H9 (cell line): ENCODE results near the gene CORO2B. TPM values are rescaled to one million over a fixed set of nuclear protein-coding genes. Genes with fewer than 3 reads are reported as not detected.

ENCODE experiments used
- DNase-seq: peaks from one replicate; pipeline ENCODE4 v3.0.0-alpha.2; 2017
- H2AFZ ChIP-seq: one replicate; pipeline ENCODE4 v1.6.1; 2013; ENCODE audit warnings: mild to moderate bottlenecking, low read length, control low read depth, moderate library complexity
- H2AK5ac ChIP-seq: 2 replicates; pipeline ENCODE4 v1.6.1; 2013; ENCODE audit warnings: low read length, control low read depth, mixed read lengths; ENCODE audit not compliant: insufficient read length
- H2BK120ac ChIP-seq: one replicate; pipeline ENCODE4 v1.6.1; 2013; ENCODE audit warnings: low read depth, mild to moderate bottlenecking, low read length, control low read depth, inconsistent platforms; ENCODE audit not compliant: poor library complexity, severe bottlenecking
- H2BK12ac ChIP-seq: 2 replicates; pipeline ENCODE4 v1.6.1; 2013; ENCODE audit warnings: low read length, control low read depth, mixed read lengths, low read depth; ENCODE audit not compliant: insufficient read length
- H2BK15ac ChIP-seq: 2 replicates; pipeline ENCODE4 v1.6.1; 2013; ENCODE audit warnings: low read depth, low read length, control low read depth
- H2BK20ac ChIP-seq: one replicate; pipeline ENCODE4 v1.6.1; 2013; ENCODE audit warnings: low read depth, mild to moderate bottlenecking, low read length, control low read depth, inconsistent platforms; ENCODE audit not compliant: poor library complexity, severe bottlenecking
- H2BK5ac ChIP-seq: 2 replicates; pipeline ENCODE4 v1.6.1; 2013; ENCODE audit warnings: low read length, control low read depth, mixed read lengths; ENCODE audit not compliant: insufficient read length
- H3K14ac ChIP-seq: 2 replicates; pipeline ENCODE4 v1.6.1; 2013; ENCODE audit warnings: low read length, control low read depth; ENCODE audit not compliant: insufficient read depth
- H3K18ac ChIP-seq: 2 replicates; pipeline ENCODE4 v1.6.1; 2013; ENCODE audit warnings: low read depth, mild to moderate bottlenecking, mixed read lengths, low read length, control low read depth; ENCODE audit not compliant: insufficient read length
- H3K23ac ChIP-seq: 2 replicates; pipeline ENCODE4 v1.6.1; 2013; ENCODE audit warnings: low read length, control low read depth, mixed read lengths, low read depth; ENCODE audit not compliant: insufficient read length
- H3K23me2 ChIP-seq: 2 replicates; pipeline ENCODE4 v1.6.1; 2013; ENCODE audit warnings: low read depth, mild to moderate bottlenecking, mixed read lengths, low read length, control low read depth; ENCODE audit not compliant: insufficient read length, poor library complexity, severe bottlenecking
- H3K27ac ChIP-seq: 2 replicates; pipeline ENCODE4 v1.5.1; 2013; ENCODE audit warnings: low read length, control low read depth, mixed read lengths, low read depth; ENCODE audit not compliant: insufficient read length
- H3K27me3 ChIP-seq: 2 replicates; pipeline ENCODE4 v1.6.1; 2013; ENCODE audit warnings: low read length, control low read depth, inconsistent platforms; ENCODE audit not compliant: insufficient read depth
- H3K4ac ChIP-seq: 2 replicates; pipeline ENCODE4 v1.6.1; 2013; ENCODE audit warnings: low read depth, mild to moderate bottlenecking, control low read depth, inconsistent platforms, low read length, moderate library complexity
- H3K4me1 ChIP-seq: 2 replicates; pipeline ENCODE4 v1.6.1; 2013; ENCODE audit warnings: low read length, control low read depth, inconsistent platforms; ENCODE audit not compliant: insufficient read depth
- H3K4me2 ChIP-seq: 2 replicates; pipeline ENCODE4 v1.6.1; 2013; ENCODE audit warnings: low read length, control low read depth, mixed read lengths; ENCODE audit not compliant: insufficient read length, insufficient read depth
- H3K56ac ChIP-seq: 2 replicates; pipeline ENCODE4 v1.6.1; 2013; ENCODE audit warnings: low read depth, mild to moderate bottlenecking, mixed read lengths, low read length, control low read depth; ENCODE audit not compliant: insufficient read length
- H3K79me1 ChIP-seq: 2 replicates; pipeline ENCODE4 v1.6.1; 2013; ENCODE audit warnings: low read depth, mild to moderate bottlenecking, moderate library complexity, low read length, control low read depth, inconsistent platforms; ENCODE audit not compliant: insufficient read depth, poor library complexity, severe bottlenecking
- H3K79me2 ChIP-seq: 2 replicates; pipeline ENCODE4 v1.6.1; 2013; ENCODE audit warnings: low read length, control low read depth, inconsistent platforms; ENCODE audit not compliant: insufficient read depth
- H3K9ac ChIP-seq: 2 replicates; pipeline ENCODE4 v1.6.1; 2013; ENCODE audit warnings: low read length, control low read depth, mixed read lengths; ENCODE audit not compliant: insufficient read length; ENCODE audit errors: extremely low read depth
- H3K9me3 ChIP-seq: one replicate; pipeline ENCODE4 v1.6.1; 2013; ENCODE audit warnings: low read depth, low read length, inconsistent platforms; ENCODE audit not compliant: control insufficient read depth
- H3T11ph ChIP-seq: one replicate; pipeline ENCODE4 v1.6.1; 2013; ENCODE audit warnings: mild to moderate bottlenecking, low read length, control low read depth, inconsistent platforms
- H4K20me1 ChIP-seq: one replicate; pipeline ENCODE4 v1.6.1; 2013; ENCODE audit not compliant: control insufficient read depth, insufficient read length, insufficient read depth
- H4K5ac ChIP-seq: 2 replicates; pipeline ENCODE4 v1.6.1; 2013; ENCODE audit warnings: low read depth, mild to moderate bottlenecking, mixed read lengths, low read length, control low read depth; ENCODE audit not compliant: insufficient read length
- H4K8ac ChIP-seq: replicated peaks from 2 replicates; pipeline ENCODE4 v1.6.1; 2013; ENCODE audit warnings: low read length, control low read depth, mixed read lengths, low read depth; ENCODE audit not compliant: insufficient read length
- H4K91ac ChIP-seq: 2 replicates; pipeline ENCODE4 v1.6.1; 2013; ENCODE audit warnings: low read depth, mild to moderate bottlenecking, moderate library complexity, mixed read lengths, low read length, control low read depth; ENCODE audit not compliant: insufficient read length
- H3K27ac Mint-ChIP-seq, 3 experiments: 2 replicates in 2 of 3; 3 replicates in 1 of 3; pipeline ENCODE4 v1.8.0; 2020 to 2021; ENCODE audit warnings: mixed read lengths in 3 of 3, mild to moderate bottlenecking in 1 of 3, moderate library complexity in 1 of 3
- H3K27me3 Mint-ChIP-seq: 2 replicates; pipeline ENCODE4 v1.8.0; 2021; ENCODE audit warnings: low read depth, mild to moderate bottlenecking, moderate library complexity, mixed read lengths
- H3K36me3 Mint-ChIP-seq, 3 experiments: 2 replicates in 2 of 3; 3 replicates in 1 of 3; pipeline ENCODE4 v1.8.0; 2020 to 2021; ENCODE audit warnings: low read depth in 3 of 3, mixed read lengths in 3 of 3; ENCODE audit not compliant: insufficient read depth in 1 of 3
- H3K4me1 Mint-ChIP-seq, 2 experiments: 2 replicates each; pipeline ENCODE4 v1.8.0; 2020; ENCODE audit warnings: mixed read lengths in 2 of 2
- H3K4me3 Mint-ChIP-seq, 2 experiments: 2 replicates in 1 of 2; 3 replicates in 1 of 2; pipeline ENCODE4 v1.8.0; 2020 to 2021; ENCODE audit warnings: mild to moderate bottlenecking in 2 of 2, mixed read lengths in 2 of 2, moderate library complexity in 1 of 2
- H3K9me3 Mint-ChIP-seq, 2 experiments: 2 replicates in 1 of 2; 3 replicates in 1 of 2; pipeline ENCODE4 v1.8.0; 2020; ENCODE audit warnings: mild to moderate bottlenecking in 2 of 2, mixed read lengths in 2 of 2, moderate library complexity in 1 of 2
- WGBS: extraction: QIAGEN DNeasy Blood & Tissue Kit; methylation state at CpG from one replicate; pipeline ENCODE4 v1.1.7; 2013; ENCODE audit warnings: missing lambda C conversion rate, low lambda C conversion rate, mixed read lengths; ENCODE audit not compliant: insufficient read length; ENCODE audit errors: extremely low coverage; 5-methylcytosine and 5-hydroxymethylcytosine counted together
- total RNA-seq: library from RNA; stranded (reverse); gene quantifications from 2 replicates; pipeline ENCODE4 v1.2.1, GENCODE V29; 2021
- TF ChIP-seq, protein P1 (sequence below): fragments of 200-600 bp; sonication (generic); conservative IDR thresholded peaks from 3 replicates; pipeline ENCODE4 v1.8.0; 2021; ENCODE audit warnings: antibody characterized with exemption, mild to moderate bottlenecking

Gene CORO2B
- total RNA-seq, 1 experiment from 2014 or later = 3.1 TPM

DNA sequence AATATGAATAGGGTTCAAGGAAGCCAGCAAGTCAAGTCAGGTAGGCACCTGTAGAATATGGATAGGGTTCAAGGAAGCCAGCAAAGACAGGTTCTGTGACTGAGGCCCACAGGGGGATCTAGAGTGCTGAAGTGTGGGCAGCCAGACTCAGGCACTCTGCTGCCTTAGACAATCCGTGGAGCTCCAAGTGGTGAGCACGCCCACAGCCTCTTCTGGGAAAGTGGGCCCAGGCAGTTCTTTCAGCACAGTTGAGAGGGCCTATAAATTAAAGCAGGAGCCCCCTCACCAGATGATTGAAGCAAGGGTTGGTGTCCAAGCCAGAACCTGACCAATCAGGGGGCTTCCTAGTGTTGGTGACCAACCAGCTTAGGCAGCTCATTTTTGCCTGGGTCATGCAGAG is 190.9 kb downstream of the CORO2B start:
- Histone ChIP-seq H3K79me2 (no peaks in the 10 kb centered on the region), H3K27ac (no peak overlapping the region), H3K18ac (no peak overlapping the region), H2BK12ac (no peak overlapping the region), H3K9ac (no peak overlapping the region), H2BK5ac (no peak overlapping the region), H2AK5ac (no peak overlapping the region), H4K20me1 (no peaks in the 10 kb centered on the region), H4K8ac (no peak overlapping the region), H2BK15ac (no peak overlapping the region), H4K5ac (no peak overlapping the region), H3K23me2 (no peaks in the 10 kb centered on the region), H2BK120ac (no peak overlapping the region), H2AFZ (no peak overlapping the region), H3K27me3 (no peaks in the 10 kb centered on the region; the same call in 1 of the 2 replicates), H2BK20ac (no peak overlapping the region), H3K14ac (no peak overlapping the region), H3K4me2 (no peak overlapping the region), H3K4ac (no peak overlapping the region), H3K4me1 (no peaks in the 10 kb centered on the region), H4K91ac (no peak overlapping the region), H3K56ac (no peak overlapping the region), H3K23ac (no peak overlapping the region), H3K9me3 (no peaks in the 10 kb centered on the region), H3T11ph (no peak overlapping the region), H3K79me1 (no peaks in the 10 kb centered on the region)
- Mint-ChIP-seq H3K4me3 (no peak overlapping the region), H3K27me3 (peaks cover 16% of the 10 kb centered on the region), H3K9me3 (no peaks in the 10 kb centered on the region; a peak in 1 of 5 replicates), H3K27ac (no peak overlapping the region), H3K4me1 (peaks cover 4% of the 10 kb centered on the region in 2 experiments; a peak in 2 of 4 replicates), H3K36me3 (no peaks in the 10 kb centered on the region)
- WGBS = no CpG with 5 or more reads among the region's 2 CpGs
- DNase-seq = no peak
- TF ChIP-seq, protein P1, sequence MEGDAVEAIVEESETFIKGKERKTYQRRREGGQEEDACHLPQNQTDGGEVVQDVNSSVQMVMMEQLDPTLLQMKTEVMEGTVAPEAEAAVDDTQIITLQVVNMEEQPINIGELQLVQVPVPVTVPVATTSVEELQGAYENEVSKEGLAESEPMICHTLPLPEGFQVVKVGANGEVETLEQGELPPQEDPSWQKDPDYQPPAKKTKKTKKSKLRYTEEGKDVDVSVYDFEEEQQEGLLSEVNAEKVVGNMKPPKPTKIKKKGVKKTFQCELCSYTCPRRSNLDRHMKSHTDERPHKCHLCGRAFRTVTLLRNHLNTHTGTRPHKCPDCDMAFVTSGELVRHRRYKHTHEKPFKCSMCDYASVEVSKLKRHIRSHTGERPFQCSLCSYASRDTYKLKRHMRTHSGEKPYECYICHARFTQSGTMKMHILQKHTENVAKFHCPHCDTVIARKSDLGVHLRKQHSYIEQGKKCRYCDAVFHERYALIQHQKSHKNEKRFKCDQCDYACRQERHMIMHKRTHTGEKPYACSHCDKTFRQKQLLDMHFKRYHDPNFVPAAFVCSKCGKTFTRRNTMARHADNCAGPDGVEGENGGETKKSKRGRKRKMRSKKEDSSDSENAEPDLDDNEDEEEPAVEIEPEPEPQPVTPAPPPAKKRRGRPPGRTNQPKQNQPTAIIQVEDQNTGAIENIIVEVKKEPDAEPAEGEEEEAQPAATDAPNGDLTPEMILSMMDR = no peak
